Measurements from ENCODE around the gene SH3TC2. TPM values are rescaled to one million over a fixed set of nuclear protein-coding genes. Genes with fewer than 3 reads are reported as not detected.

SH3TC2 gene
- polyA plus RNA-seq, 3 donors: 0.23 to 0.95 (median 0.81) TPM

- no peak for DNase-seq (ENCODE audit: extremely low read depth in 1 of 11, low read depth in 9 of 11, low spot score in 4 of 11)
These were observed 1.1 kb upstream of the SH3TC2 start for GRCh38 chr5:149063896-149064478.

- DNase-seq (ENCODE audit: extremely low read depth in 1 of 11, low read depth in 9 of 11, low spot score in 4 of 11): peak in 1 of 11 donors; percentile 17
These were observed 368 bp downstream of the SH3TC2 start for GRCh38 chr5:149062371-149063016.

DNA sequence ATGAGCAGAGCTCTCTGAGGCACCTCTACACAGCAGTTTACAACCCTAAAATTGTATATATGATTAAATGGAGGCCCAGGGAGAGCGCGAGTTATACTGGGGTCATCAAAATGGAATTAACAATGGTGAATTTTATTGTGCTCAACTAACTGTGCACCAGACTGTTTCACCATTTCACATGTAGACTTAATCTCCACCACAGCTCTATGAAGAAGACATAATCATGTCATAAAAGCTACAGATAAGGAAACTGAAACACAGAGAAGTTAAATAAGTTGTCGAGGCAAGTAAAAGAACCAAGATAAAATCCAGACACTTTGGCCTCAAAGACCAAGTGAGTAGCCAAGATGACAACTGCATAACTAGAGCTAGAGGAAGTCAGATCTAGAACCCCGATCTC lies 1.5 kb downstream of the SH3TC2 start:
- no peak for DNase-seq (ENCODE audit: extremely low read depth in 1 of 11, low read depth in 9 of 11, low spot score in 4 of 11)

- DNase-seq (ENCODE audit: extremely low read depth in 1 of 11, low read depth in 9 of 11, low spot score in 4 of 11): no peak
These were observed 2.5 kb downstream of the SH3TC2 start for GRCh38 chr5:149060325-149060724.

GRCh38 chr5:149056616-149057165 lies 6.2 kb downstream of the SH3TC2 start:
- no peak for DNase-seq (ENCODE audit: extremely low read depth in 1 of 11, low read depth in 9 of 11, low spot score in 4 of 11)

DNA sequence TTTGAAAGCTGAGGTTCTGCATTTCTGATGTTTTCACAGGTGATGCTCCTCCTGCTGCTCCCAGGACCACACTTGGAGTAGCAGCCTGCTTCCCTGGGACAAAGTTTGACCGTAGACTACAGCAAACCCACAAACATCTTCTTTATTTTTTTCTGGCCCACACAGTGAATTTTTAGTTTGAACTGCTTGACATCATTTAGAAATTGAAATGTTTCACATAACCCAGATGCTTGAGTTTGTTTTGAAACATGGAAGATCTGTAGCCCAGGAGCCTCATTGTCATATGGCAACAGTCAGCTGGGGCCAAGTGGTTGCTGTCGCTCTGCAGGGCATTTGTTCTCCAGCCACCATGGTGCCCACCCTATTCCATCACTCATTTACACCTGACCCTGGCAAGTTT lies 8.4 kb downstream of the SH3TC2 start:
- no peak for DNase-seq (ENCODE audit: extremely low read depth in 1 of 11, low read depth in 9 of 11, low spot score in 4 of 11)

GRCh38 chr5:149053072-149053695 lies 9.7 kb downstream of the SH3TC2 start:
- no peak for DNase-seq (ENCODE audit: extremely low read depth in 1 of 11, low read depth in 9 of 11, low spot score in 4 of 11)

- DNase-seq (ENCODE audit: extremely low read depth in 1 of 11, low read depth in 9 of 11, low spot score in 4 of 11): no peak
These were observed 13.5 kb downstream of the SH3TC2 start for GRCh38 chr5:149049371-149049781.

DNA sequence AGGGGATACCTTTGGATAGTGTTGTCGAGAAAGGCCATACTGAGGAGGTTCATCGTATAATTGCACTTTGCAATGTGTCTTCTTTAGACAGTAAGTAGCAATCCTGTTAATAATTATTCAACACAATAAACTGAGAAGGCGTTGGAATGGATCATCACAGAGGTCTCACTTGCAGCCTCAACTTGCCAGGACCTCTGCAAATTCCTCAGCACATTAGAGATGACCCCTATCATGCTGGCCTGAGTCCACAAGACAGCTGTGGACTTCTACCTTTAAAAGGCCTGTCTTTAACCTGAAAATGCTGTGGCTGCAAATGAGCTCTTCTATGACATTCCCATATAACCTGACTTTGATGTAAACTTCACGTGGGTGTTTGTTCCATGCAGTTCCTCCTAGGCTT lies 14.1 kb downstream of the SH3TC2 start:
- no peak for DNase-seq (ENCODE audit: extremely low read depth in 1 of 11, low read depth in 9 of 11, low spot score in 4 of 11)

GRCh38 chr5:149047462-149047861 lies 15.4 kb downstream of the SH3TC2 start:
- DNase-seq (ENCODE audit: extremely low read depth in 1 of 11, low read depth in 9 of 11, low spot score in 4 of 11): no peak

DNA sequence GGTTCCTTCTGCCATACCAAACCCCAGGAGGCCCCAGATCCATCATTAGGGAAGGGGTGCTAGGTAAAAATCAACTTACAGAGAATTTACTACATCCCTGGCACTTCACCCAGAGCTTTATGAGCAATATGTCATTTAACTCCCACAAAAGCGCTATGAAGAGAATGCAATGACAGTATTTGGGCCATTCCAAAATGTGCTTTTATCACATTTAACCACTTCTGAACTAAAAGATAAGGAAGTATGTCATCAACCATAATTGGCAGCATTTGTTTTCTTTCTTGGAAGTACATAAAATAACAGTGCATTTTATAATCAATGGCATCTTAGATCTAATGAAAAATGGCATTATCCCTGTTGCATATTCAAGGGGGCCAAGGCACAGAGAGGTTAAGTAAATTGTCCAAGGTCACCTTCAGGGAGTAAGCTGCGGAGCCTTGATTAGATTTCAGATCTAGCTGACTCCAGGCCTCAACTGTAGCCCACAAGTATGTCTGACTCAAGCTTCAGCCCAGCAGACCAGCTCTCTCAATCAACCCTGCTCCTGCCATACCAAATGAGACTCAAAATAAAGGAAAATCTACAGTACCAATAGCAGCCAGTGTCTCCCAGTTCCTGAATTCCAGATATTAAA lies 16.5 kb downstream of the SH3TC2 start:
- DNase-seq (ENCODE audit: extremely low read depth in 1 of 11, low read depth in 9 of 11, low spot score in 4 of 11): no peak

- no peak for DNase-seq (ENCODE audit: extremely low read depth in 1 of 11, low read depth in 9 of 11, low spot score in 4 of 11)
These were observed 17.8 kb downstream of the SH3TC2 start for GRCh38 chr5:149045089-149045460.

DNA sequence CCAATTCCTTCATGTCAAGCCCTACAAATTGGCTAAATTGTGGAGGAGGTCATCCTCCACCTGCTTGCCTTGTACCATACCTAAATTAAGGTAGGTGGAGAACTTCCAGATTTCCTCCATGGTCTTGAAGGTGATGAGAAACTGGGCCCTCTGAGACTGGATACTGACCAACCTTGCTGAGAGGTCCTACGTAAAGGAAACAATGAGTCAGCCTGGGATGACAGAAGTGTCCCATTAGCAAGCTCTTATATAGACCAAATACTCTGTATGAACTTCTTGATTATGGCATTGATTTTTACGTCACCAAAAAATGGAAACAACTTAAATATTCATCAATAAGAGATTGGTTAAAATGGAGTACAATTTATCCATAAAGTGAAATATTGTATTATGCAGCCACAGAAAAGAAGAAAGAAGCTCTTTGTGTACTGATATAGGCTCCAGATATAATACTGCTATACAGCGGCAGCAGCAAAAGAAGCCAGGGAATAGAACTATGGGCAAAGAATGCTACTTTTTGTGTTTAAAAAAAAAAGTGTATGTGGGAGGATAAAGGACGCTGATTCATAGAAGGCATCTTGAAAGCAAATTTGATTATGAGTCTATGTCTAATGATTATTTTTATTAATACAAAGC lies 18.3 kb downstream of the SH3TC2 start:
- no peak for DNase-seq (ENCODE audit: extremely low read depth in 1 of 11, low read depth in 9 of 11, low spot score in 4 of 11)

- no peak for DNase-seq (ENCODE audit: extremely low read depth in 1 of 11, low read depth in 9 of 11, low spot score in 4 of 11)
These were observed 19.2 kb downstream of the SH3TC2 start for GRCh38 chr5:149043641-149044040.

DNA sequence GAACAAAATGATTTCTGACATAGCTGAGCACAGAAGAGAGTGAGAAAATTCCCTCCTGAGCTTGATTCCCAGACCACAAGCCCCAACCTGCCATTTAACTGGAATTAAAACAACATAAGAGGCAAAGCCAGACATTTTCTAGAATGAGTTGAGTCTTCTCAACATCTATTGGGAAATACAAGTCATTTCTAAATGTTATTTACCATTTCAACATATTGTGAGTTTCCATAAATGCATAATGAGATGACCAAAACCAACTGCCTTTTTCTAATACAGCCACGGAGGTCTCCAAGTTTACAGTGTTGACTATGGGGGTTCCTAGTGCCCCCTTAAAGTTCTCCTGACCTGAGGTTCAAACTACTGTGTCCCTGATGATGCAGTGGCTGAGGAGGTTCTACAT lies 20.0 kb downstream of the SH3TC2 start:
- no peak for DNase-seq (ENCODE audit: extremely low read depth in 1 of 11, low read depth in 9 of 11, low spot score in 4 of 11)

DNA sequence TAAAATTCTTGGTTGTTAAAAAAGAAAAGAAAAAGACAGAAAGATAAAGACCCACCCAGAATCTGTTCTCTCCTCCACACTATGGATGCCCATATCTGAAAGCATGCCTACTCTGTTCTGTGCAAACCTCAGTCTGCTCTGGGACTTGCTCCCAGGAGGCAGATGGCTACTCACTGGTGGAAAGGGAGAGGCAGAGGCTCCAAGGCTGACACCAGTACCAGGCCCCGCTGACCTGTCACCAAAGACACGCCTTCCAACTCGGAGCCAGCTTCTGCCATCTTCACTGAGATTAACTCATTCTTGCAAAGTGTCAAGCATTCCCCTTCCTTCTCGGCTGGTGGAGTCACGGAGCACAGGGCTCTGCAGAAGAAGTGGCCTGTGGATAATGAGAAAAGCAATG lies 21.6 kb downstream of the SH3TC2 start:
- no peak for DNase-seq (ENCODE audit: extremely low read depth in 1 of 11, low read depth in 9 of 11, low spot score in 4 of 11)

DNA sequence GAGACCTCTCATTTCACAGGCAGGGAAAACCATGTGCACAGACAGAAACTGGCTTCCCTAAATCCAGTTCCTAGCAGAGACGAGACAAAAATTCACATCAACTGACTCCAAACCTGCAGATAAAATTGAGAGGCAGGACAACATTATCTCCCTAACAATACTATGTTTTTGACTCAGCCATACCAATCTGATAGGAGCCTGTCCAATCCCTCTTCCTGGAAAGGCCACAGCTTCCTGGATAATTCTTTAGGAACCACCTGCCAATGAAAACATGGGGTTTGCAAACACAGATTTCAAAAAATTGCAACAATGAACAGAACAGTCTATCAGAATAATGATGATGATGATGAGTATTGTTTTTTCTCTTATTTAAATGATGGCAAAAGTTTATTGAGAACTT lies 22.4 kb downstream of the SH3TC2 start:
- DNase-seq (ENCODE audit: extremely low read depth in 1 of 11, low read depth in 9 of 11, low spot score in 4 of 11): no peak

- DNase-seq (ENCODE audit: extremely low read depth in 1 of 11, low read depth in 9 of 11, low spot score in 4 of 11): no peak
These were observed 23.4 kb downstream of the SH3TC2 start for GRCh38 chr5:149039506-149039905.

GRCh38 chr5:149038336-149039080 lies 24.4 kb downstream of the SH3TC2 start:
- DNase-seq (ENCODE audit: extremely low read depth in 1 of 11, low read depth in 9 of 11, low spot score in 4 of 11): no peak
